GM23338 (cell line): ENCODE measurements around the gene NBAS.

Experiments
- CREB1 ChIP-seq: fragments of 250-450 bp; sonication (Bioruptor Pico); IDR thresholded peaks from 2 replicates; pipeline ENCODE4 v1.5.0; 2020; ENCODE audit warnings: low read depth, mild to moderate bottlenecking, moderate library complexity
- EZH2 ChIP-seq: fragments of 200-600 bp; sonication (generic); IDR thresholded peaks from one replicate; pipeline ENCODE4 v1.8.0; 2017; ENCODE audit warnings: antibody characterized with exemption, mild to moderate bottlenecking, low read depth; ENCODE audit not compliant: unreplicated experiment
- EZH2phosphoT487 ChIP-seq: fragments of 200-600 bp; sonication (generic); IDR thresholded peaks from one replicate; pipeline ENCODE4 v1.8.1; 2018; ENCODE audit warnings: antibody characterized with exemption; ENCODE audit not compliant: unreplicated experiment
- JUNB ChIP-seq: IDR thresholded peaks from one replicate; pipeline ENCODE4 v1.6.1; 2016; ENCODE audit warnings: antibody characterized with exemption; ENCODE audit not compliant: unreplicated experiment
- NANOG ChIP-seq: IDR thresholded peaks from 2 replicates; pipeline ENCODE4 v1.6.1; 2016; ENCODE audit warnings: antibody characterized with exemption, borderline replicate concordance
- POLR2AphosphoS5 ChIP-seq: IDR thresholded peaks from 2 replicates; pipeline ENCODE4 v1.6.1; 2016; ENCODE audit warnings: antibody characterized with exemption, low read depth
- ZNF114 ChIP-seq: fragments of 250-450 bp; sonication (Bioruptor Pico); IDR thresholded peaks from 2 replicates; pipeline ENCODE4 v1.5.0; 2020; ENCODE audit warnings: mild to moderate bottlenecking, moderate library complexity
- ZNF331 ChIP-seq: fragments of 250-450 bp; sonication (Bioruptor Pico); IDR thresholded peaks from 2 replicates; pipeline ENCODE4 v1.5.0; 2020; ENCODE audit warnings: low read depth, mild to moderate bottlenecking, moderate library complexity
- TF ChIP-seq, protein P1 (sequence below), 2 experiments: fragments of 200-600 bp in 1 of 2; sonication (generic) in 1 of 2; conservative IDR thresholded peaks; 2 replicates each; pipeline versions ENCODE4 v1.5.1 to v1.6.1; 2016 to 2017; ENCODE audit warnings: antibody characterized with exemption in 2 of 2, low read depth in 2 of 2, mild to moderate bottlenecking in 2 of 2, moderate library complexity in 1 of 2
- TF ChIP-seq, protein P2 (sequence below): IDR thresholded peaks from one replicate; pipeline ENCODE4 v1.6.1; 2018; ENCODE audit warnings: antibody characterized with exemption; ENCODE audit not compliant: unreplicated experiment
- TF ChIP-seq, protein P3 (sequence below): IDR thresholded peaks from 2 replicates; pipeline ENCODE4 v1.6.1; 2016; ENCODE audit warnings: antibody characterized with exemption

DNA sequence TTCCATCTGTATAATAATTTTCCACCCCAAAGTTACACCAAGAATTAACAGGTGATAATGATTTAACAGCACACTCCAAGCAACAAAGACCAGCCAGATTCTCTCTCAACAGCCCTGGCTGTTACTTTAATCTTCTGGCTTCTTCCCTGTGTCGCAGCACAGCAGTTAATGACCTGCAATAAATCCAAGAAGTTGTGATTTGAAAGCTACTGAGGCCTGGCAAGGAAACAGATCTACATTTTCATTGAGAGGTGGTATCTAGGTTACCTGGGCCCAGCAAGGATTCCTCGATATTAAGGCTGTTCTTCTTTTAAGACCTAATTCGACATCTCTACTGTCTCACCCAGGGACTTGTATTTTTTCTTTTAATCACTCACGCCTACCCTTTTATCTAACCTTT, 433.8 kb downstream of the NBAS start:
- TF ChIP-seq, protein P1, sequence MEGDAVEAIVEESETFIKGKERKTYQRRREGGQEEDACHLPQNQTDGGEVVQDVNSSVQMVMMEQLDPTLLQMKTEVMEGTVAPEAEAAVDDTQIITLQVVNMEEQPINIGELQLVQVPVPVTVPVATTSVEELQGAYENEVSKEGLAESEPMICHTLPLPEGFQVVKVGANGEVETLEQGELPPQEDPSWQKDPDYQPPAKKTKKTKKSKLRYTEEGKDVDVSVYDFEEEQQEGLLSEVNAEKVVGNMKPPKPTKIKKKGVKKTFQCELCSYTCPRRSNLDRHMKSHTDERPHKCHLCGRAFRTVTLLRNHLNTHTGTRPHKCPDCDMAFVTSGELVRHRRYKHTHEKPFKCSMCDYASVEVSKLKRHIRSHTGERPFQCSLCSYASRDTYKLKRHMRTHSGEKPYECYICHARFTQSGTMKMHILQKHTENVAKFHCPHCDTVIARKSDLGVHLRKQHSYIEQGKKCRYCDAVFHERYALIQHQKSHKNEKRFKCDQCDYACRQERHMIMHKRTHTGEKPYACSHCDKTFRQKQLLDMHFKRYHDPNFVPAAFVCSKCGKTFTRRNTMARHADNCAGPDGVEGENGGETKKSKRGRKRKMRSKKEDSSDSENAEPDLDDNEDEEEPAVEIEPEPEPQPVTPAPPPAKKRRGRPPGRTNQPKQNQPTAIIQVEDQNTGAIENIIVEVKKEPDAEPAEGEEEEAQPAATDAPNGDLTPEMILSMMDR (conservative IDR thresholded peaks at IDR 0.05; ENCODE audit: low read depth in 2 of 2), result no peak
- TF ChIP-seq POLR2AphosphoS5, result no peak
- no peak for TF ChIP-seq EZH2phosphoT487
- TF ChIP-seq, protein P2, sequence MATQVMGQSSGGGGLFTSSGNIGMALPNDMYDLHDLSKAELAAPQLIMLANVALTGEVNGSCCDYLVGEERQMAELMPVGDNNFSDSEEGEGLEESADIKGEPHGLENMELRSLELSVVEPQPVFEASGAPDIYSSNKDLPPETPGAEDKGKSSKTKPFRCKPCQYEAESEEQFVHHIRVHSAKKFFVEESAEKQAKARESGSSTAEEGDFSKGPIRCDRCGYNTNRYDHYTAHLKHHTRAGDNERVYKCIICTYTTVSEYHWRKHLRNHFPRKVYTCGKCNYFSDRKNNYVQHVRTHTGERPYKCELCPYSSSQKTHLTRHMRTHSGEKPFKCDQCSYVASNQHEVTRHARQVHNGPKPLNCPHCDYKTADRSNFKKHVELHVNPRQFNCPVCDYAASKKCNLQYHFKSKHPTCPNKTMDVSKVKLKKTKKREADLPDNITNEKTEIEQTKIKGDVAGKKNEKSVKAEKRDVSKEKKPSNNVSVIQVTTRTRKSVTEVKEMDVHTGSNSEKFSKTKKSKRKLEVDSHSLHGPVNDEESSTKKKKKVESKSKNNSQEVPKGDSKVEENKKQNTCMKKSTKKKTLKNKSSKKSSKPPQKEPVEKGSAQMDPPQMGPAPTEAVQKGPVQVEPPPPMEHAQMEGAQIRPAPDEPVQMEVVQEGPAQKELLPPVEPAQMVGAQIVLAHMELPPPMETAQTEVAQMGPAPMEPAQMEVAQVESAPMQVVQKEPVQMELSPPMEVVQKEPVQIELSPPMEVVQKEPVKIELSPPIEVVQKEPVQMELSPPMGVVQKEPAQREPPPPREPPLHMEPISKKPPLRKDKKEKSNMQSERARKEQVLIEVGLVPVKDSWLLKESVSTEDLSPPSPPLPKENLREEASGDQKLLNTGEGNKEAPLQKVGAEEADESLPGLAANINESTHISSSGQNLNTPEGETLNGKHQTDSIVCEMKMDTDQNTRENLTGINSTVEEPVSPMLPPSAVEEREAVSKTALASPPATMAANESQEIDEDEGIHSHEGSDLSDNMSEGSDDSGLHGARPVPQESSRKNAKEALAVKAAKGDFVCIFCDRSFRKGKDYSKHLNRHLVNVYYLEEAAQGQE, result no peak
- no peak for TF ChIP-seq JUNB
- TF ChIP-seq EZH2, result no peak
- TF ChIP-seq, protein P3, sequence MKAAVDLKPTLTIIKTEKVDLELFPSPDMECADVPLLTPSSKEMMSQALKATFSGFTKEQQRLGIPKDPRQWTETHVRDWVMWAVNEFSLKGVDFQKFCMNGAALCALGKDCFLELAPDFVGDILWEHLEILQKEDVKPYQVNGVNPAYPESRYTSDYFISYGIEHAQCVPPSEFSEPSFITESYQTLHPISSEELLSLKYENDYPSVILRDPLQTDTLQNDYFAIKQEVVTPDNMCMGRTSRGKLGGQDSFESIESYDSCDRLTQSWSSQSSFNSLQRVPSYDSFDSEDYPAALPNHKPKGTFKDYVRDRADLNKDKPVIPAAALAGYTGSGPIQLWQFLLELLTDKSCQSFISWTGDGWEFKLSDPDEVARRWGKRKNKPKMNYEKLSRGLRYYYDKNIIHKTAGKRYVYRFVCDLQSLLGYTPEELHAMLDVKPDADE, result no peak
- TF ChIP-seq CREB1, result no peak
- no peak for TF ChIP-seq ZNF331 (CRISPR knock-in tag)
- TF ChIP-seq ZNF114, result no peak
- TF ChIP-seq NANOG, result no peak
